ENCODE results near the gene PCSK5.

DNA sequence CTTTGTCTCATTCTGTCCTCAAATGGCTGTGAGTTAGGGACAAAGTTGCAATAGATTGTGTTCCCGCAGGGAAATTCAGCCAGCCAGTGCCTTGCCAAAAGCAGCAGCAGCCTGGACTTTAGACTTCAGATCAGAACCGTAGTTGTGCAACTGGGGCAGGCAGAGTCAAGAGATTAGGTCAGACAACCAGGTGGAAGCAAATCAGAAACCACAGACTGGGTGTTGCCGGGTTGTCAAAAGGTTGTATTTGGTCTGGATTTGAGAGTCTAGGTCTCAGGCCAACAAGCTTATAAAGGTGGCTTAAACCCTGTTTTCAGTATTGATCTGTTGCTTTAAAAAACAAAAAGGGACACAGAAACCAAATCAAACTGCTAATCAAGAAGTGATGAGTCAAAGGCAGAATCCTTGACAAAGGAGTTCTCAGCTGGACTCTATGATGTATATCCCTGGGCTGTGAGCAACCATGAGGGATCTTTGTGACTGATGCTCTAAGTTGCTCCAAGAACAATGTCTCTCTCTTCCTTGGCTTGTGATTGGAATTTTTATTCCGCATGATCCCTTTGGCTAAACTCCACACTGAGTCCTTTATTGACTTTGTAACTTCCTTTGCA lies 482.8 kb downstream of the PCSK5 start:
- TF ChIP-seq, protein P1, sequence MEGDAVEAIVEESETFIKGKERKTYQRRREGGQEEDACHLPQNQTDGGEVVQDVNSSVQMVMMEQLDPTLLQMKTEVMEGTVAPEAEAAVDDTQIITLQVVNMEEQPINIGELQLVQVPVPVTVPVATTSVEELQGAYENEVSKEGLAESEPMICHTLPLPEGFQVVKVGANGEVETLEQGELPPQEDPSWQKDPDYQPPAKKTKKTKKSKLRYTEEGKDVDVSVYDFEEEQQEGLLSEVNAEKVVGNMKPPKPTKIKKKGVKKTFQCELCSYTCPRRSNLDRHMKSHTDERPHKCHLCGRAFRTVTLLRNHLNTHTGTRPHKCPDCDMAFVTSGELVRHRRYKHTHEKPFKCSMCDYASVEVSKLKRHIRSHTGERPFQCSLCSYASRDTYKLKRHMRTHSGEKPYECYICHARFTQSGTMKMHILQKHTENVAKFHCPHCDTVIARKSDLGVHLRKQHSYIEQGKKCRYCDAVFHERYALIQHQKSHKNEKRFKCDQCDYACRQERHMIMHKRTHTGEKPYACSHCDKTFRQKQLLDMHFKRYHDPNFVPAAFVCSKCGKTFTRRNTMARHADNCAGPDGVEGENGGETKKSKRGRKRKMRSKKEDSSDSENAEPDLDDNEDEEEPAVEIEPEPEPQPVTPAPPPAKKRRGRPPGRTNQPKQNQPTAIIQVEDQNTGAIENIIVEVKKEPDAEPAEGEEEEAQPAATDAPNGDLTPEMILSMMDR (conservative IDR thresholded peaks at IDR 0.05; ENCODE audit: low read depth, low read length) = no peak
- no peak for TF ChIP-seq EZH2 (IDR thresholded peaks at IDR 0.05; ENCODE audit: borderline replicate concordance, low read depth, low read length, poor library complexity, severe bottlenecking)

Measured in A673 (cell line).